Measurements from ENCODE around the gene MESD.
"Not testable (repeated sequence)": the region's sequence is repeated elsewhere in the genome, so short reads cannot be mapped to it uniquely, and the experiment has no call there.

The MESD gene

DNA sequence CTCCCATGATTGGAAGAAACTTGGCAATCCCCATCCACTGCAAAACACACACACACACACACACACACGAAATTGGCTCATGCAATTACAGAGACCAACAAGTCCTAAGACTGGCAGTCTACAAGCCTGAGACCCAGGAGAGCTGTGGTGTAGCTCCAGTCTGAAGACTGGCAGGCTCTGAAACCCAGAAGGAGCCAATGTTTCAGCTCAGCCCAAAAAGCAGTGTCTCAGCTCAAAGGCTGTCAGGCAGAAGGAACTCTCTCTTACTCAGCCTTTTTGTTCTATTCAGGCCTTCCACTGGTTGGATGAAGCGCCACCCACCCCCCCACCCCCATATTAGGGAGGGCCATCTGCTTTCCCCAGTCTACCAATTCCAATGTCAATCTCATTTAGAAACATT is 32.1 kb downstream of the MESD start:
- DNase-seq = no peak

DNA sequence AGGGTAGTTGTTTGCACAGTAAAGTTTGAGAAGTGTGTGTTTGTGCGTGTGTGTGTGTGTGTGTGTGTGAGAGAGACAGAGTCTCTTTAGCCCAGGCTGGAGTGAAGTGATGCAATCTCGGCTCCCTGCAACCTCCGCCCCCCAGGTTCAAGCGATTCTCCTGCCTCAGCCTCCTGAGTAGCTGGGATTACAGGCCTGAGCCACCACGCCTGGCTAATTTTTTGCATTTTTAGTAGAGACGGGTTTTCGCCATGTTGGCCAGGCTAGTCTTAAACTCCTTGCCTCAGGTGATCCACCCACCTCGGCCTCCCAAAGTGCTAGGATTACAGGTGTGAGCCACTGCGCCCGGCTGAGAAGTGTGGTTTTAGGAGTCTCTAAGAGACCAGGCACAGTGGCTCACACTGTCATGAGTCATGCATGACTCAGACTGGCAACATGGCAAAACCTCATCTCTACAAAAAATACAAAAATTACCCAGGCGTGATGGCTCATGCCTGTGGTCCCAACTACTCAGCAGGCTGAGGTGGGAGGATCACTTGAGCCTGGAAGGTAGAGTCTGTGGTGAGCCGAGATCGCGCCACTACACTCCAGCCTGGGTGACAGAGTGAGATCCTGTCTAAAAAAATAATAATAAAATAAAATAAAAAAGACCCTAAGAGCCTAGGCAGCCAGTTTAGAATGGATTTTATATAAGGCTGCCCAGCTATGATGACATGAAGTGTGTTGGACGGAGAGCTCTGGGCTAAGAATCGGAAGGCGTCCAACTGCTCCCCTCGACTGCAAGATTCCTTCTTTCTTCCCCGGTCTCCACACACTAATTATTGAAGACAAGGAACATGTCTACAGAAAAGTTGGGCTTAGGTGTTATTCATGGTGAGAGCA is 33.8 kb downstream of the MESD start:
- DNase-seq = not testable (repeated sequence)

DNA sequence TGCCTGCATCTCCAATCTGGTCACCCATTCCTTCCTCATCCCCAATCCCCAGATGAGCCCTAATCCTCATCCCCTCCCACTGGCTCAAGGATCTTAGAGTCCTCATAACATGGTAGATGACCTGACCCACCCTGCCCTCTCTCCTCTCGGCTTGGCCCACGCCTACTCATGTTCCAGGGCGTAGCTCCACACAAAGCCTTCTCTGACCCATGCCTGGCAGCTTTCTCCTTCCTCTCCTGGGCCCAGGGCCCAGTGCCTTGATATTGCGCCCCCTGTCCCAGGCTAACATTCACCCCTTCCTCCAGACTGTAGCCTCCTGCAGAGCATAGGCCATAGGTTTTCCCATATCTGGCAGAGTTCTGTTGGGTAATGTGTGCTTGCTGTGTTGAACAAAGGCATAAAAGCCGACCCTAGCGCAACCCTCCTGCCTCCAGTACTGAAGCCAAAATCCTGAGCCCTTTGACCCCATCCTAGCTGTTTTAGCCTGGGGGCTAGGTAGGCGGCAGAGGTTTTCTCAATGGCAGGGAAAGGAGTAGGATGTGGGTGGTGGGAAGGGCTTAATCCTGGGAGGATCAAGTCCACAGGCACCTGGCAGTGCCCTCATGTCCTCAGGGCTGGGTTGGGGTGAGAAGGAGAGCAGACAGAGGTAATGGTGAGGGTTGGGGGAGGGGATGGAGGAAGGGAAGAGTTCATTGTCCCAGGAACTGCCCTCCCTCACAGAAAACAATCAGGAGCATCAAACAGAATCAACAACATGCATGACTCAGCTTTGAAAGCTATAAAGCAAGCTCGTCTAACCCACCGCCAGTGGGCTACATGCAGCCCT is 35.5 kb downstream of the MESD start:
- no peak for DNase-seq

DNA sequence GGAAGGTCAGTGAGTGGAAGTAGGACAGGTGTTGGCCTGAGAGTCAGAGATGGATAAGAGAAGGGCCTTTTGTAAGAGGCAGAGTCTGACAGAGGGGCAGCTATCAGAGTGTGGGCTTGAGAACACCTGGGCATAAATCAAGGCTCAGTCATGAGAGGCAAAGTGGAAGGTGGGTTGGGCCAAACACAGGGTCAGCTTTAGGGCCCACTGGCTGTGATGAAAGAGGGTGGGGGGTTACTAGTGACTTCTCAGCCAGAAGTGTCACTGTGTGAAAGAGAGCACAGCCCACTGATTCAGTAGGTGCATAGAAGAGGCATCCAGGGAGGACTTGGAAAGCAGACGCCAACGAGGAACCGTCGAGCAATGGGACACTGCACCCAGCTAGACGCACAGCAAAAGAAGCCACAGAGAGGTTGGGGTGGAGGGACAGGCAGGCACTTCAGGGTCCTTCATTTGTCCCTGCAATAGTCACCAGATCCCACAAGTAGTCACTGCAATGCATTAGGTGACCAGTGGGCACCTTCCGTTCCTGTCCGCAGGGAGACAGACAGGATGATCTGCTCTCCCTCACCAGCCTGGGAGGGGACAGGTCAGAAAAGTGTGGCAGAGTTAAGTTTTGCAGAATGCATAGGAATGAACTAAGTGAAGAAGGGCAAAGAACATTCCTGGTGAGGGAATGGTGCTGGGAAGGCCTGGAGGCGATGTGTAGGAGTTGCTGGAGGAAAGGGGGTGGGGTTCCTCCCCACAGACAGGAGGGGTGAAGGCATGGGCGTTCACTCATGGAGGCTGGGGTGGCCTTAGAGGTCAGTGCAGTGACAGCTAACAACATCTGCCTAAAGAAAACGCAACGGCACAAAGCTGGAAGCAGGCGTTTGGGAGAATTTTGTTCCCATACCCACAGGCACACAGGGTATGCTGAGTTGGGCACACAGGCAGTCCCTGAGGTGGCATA is 36.3 kb downstream of the MESD start:
- no peak for DNase-seq

DNA sequence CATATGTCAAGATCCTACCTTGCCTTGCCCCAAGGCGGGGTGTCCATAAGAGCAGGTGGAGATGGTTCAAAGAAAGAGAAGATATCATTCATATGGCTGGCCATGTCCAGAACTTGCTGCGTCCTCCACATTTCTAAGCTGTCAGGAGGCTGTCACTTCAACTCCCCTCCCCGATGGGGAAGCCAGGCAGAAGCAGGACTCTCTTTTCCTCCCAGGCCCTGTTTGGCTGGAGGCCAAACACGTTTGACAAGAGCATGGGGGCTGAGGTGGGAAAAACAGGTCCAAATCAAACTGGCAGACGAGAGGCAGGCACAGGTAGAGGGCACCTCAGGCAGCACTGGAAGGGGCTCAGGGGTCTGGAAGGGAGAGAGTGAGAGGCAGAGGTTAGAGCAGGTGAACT is 37.7 kb downstream of the MESD start:
- DNase-seq = no peak

DNA sequence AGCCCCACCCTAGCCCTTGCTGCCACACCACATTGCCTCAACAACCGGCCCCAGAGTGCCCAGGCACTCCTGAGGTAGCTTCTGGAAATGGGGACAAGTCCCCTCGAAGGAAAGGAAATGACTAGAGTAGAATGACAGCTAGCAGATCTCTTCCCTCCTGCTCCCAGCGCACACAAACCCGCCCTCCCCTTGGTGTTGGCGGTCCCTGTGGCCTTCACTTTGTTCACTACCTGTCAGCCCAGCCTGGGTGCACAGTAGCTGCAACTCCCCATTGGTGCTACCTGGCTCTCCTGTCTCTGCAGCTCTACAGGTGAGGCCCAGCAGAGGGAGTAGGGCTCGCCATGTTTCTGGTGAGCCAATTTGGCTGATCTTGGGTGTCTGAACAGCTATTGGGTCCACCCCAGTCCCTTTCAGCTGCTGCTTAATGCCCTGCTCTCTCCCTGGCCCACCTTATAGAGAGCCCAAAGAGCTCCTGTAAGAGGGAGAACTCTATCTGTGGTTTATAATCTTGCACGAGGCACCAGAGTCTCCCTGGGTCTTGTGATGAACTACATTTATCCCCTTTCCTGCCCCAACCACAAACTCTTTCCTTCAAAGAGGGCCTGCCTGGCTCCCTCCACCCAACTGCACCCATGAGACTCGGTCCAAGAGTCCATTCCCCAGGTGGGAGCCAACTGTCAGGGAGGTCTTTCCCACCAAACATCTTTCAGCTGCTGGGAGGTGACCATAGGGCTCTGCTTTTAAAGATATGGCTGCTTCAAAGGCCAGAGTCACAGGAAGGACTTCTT is 39.1 kb downstream of the MESD start:
- no peak for DNase-seq

DNA sequence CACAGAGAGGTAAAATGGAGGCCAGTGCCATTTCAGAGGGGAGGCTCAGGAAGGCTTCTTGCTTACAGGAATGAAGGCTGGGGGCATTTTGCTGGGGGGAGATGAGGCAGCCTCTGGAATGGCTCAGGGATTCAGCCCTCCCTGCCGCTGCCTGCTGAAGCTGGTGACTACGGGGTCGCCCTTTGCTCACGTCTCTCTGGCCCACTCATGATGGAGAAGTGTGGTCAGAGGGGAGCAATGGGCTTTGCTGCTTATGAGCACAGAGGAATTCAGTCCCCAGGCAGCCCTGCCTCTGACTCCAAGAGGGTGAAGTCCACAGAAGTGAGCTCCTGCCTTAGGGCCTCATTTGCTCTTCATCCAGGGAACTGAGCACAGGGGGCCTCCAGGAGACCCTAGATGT is 39.9 kb downstream of the MESD start:
- DNase-seq = no peak

DNA sequence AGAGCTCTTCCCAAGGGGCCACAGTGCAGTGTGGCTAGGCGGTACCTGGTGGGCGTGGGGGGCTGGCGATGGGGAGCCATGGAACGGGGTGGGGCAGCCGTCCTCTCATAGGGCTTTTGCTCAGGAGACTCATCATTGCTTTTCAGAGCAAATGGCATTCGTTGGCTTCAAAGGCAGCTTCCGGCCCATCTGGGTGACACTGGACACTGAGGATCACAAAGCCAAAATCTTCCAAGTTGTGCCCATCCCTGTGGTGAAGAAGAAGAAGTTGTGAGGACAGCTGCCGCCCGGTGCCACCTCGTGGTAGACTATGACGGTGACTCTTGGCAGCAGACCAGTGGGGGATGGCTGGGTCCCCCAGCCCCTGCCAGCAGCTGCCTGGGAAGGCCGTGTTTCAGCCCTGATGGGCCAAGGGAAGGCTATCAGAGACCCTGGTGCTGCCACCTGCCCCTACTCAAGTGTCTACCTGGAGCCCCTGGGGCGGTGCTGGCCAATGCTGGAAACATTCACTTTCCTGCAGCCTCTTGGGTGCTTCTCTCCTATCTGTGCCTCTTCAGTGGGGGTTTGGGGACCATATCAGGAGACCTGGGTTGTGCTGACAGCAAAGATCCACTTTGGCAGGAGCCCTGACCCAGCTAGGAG is 40.8 kb downstream of the MESD start:
- DNase-seq = no peak

DNA sequence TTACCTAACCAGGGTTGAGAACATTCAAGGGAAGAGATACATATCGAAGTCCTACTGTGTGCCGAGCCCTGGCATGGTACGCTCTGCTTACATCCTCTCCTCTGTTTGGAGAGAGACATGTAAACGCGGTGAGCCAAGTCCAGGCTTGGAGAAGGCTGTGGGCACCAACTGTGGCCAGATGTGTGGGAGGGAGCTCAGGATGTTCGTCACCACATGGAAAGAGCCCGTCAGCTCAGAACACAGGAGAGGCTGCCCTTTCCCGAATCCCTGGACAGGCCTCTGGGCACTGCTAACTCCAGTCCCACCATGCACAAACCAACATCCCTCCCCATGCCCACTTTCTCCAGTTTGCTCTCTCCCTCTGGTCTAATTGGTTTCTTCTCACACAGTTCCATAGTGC is 43.0 kb downstream of the MESD start:
- DNase-seq = no peak

DNA sequence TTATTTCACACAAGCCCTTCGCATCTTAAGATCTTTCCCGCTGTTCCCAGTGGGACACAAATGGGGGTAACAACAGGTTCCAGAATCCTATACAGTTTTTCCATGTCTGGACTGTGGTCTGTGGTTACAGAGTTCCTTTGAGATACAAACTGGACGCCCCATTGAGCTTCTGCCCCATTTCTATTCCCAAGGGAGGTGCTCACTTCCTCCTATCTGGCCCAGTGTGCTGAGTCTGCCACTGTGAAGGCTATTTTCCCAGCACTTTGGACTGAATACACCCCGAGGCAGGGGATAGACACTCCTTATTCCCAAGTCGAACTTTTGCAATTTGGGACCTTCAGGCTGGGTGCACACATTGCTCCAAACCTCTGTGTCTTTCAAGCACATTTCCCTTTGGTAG is 44.0 kb downstream of the MESD start:
- no peak for DNase-seq

DNA sequence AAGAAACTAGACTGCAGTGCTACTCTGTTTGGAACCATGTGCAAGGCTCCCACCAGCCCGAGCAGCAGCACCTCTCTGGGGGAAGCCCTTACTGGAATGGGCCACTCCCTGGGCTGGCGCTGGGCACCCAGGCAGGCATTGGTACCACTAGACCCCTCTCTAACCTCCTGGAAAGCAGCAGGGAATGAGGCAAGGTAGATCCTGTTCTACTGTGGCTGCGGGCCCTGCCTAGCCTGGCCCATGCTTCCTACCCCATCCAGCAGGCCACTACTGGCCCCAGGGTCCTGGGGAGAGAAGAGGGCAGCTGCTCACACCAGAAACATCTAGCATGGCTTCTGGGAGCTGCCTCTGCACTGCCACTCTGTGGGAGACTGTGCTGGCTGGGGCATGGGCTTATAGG is 44.8 kb downstream of the MESD start:
- DNase-seq = no peak

DNA sequence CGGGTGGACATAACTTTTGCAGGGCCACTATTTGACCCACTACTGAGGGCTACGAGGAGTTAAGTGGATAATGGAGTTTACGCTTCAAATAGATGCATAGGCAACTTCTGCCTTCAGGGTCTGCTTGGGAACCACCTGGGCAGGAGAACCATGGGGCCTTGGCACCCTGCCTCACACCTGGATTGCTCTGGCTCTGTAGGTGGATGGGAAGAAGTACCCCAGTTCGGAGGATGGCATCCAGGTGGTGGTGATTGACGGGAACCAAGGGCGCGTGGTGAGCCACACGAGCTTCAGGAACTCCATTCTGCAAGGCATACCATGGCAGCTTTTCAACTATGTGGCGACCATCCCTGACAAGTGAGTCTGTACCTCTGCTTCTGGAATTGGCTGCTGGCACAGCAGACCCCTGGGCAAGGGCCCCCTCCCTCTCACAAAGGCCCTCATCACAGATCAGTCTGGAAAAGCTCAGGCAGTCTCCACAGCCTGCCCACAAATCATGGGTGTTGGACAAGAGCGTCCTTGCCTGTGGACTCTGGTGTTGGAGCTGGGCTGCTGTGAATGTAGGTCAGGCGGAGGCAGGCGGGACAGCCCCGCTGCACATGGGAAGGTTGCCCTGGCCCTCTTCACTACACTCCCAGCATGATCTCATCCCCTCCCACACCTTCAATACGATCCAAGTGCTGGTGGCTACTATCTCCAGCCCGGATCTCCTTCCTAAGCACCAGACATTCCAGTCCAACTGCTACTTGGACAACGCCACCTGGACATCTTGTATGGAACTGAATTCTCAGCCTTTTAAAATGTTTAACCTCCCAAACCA is 46.7 kb downstream of the MESD start:
- DNase-seq = no peak

DNA sequence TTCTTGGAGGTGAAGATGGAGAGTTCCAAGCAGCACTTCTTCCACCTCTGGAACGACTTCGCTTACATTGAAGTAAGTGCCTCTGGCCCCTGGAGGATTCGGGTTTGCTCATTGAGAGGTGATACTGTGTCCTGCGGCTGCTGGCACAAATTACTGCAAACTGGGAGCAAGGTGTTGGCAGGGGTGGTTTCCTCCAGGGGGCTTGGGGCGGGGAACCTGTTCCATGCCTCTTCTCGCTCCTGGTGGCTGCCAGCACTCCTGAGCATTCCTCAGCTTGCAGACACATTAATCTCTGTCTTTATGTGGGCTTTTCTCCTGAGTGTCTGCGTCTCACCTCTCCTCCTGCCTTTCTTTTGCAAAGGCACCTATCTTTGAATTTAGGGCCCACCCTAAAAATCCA is 47.4 kb downstream of the MESD start:
- no peak for DNase-seq

DNA sequence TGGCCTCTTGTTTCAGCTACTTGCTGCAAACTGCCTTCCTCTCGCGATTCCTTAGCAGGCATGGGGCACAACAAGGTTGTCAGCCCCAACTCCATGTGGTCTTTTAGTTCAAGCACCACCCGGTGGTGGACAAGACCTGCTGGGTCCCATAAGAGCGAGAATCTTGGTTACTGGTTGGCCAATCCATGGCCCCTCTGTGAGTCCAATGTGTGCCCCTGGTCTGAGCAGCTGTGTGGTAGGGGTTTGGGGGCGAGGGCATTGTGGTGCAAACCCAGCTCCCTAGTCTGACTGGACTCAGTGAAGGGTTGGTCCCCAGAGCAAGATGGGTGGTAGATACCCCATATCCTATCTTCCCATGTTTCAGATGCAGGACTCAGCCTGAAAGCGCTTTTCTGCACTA is 48.8 kb downstream of the MESD start:
- no peak for DNase-seq

DNA sequence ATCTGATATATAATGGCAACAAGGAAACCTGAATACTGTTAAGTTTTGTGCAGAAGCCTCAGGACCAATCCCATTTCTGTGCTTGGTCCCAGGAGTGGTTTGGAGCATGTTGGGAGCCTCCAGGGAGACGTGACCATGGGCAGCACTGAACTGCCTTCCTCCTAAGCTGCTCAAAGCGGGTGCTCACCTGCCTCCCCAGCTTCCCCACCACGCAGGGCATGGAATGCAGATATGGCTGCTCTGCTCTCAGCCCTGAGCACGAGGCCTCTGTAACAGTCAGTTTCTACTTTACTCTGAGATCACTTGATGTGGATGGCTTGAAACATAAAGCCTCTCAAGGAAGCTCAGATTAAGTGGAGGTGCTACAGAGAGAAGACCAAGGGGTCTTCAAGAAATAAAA is 49.3 kb downstream of the MESD start:
- no peak for DNase-seq

DNA sequence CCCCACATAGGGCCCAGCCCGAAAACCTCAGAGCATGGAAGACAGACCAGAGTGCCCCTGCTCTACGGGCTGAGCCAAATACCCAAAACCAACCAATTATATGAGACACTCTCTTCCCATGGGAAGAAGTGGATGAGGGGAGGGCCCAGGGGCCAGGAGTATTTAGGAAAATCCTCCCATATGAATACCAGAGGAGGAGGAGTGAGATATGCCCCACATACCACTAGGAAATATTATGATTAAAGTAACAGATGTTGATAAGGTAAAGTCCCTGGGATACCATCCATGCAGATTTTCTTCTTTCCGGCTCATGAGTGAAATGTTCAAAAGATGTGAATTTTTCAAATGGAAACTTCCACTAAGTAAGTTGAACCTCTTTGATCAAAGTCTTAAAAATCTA is 50.4 kb downstream of the MESD start:
- DNase-seq = no peak

DNA sequence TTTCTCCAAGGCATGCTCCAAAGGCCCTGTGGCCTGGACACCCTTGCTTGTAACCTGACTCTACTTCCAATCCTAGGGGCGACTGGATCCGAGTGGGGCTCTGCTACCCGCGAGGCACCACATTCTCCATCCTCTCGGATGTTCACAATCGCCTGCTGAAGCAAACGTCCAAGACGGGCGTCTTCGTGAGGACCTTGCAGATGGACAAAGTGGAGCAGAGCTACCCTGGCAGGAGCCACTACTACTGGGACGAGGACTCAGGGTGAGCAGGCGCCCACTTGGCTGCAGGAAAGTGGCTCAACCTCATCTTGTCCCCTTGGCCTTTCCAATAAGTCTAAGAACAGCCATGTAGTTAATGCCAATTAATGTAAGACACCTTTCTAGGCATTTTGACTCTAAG is 51.9 kb downstream of the MESD start:
- DNase-seq = no peak

DNA sequence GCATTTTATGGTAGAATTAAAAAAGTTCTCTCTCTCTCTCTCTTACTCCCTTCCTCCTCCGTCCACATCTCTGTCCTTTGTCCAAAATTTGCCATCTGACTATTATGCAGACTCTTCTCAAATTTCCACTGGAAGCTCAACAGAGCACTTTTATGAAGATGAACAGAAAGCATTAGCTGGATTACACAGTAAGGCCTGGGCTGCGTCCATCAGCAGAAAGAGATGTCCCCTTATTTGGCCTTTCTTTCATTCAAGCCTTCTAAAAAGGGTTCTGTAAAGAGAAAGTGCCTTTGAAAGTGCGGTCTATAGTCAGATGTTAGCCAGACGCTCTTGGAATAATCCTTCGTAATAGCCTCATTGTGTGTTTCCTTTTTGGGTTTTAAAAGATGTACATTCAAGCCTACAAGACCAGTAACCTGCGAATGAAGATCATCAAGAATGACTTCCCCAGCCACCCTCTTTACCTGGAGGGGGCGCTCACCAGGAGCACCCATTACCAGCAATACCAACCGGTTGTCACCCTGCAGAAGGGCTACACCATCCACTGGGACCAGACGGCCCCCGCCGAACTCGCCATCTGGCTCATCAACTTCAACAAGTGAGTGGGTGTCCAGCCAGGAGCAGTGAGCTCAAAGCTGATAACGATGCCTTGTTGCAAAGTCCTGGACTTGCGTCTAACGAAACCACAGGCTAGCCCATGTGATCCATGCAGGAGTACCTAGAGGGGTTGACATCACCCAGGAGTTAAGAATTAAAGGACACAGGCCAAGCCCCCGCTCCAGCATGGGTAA is 53.1 kb downstream of the MESD start:
- no peak for DNase-seq

DNA sequence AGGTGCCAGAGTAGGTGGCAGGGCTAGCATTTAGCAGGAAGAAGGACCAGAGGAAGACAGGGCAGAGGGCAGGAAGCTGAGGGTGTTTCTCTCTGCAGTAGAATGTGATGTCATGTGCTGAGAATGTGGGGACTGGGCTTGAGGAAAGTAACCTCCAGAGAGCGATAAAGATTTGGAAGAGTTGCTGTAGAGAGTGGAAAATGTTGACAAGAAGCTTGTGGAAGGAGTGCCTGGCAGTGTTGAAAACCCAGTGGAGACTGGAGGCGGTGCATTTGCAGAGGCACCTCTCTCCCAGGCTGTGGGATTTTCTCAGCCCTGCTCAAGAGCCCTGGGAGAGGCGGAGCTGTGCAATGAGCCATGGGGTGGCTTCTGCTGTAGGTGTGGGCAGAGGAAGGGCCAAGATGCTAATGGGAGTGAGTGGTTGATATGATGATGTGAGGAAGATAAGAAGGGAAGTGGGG is 54.8 kb downstream of the MESD start:
- no peak for DNase-seq

DNA sequence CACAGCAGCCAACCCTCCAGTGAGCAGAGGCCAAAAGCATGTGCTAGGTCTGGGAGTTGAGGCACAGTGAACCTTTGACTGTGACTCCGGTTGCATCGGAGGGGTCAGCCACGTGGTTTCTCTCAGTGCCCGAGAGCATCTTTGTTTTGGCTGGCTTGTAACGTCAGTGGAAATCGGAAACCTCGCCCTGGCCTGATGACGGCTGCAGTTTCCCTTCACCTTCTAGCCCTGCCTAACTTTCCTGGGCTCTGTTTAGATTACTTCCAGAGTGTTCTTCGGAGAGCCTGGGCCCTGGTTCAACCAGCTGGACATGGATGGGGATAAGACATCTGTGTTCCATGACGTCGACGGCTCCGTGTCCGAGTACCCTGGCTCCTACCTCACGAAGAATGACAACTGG is 56.6 kb downstream of the MESD start:
- no peak for DNase-seq
